Measurements from ENCODE around the gene MYO9B.

MYO9B gene

GRCh38 chr19:17259118-17259780 is 183.7 kb downstream of the MYO9B start:
- Histone ChIP-seq H3K36me3 (ENCODE audit: control insufficient read depth, insufficient read depth, low read length) (peaks cover 4% of the 10 kb centered on the region), H3K4me1 (ENCODE audit: control insufficient read depth, insufficient read depth, low read length, poor library complexity, severe bottlenecking) (peaks cover under 1% of the 10 kb centered on the region), H3K4me3 (ENCODE audit: extremely low read depth, insufficient read depth, low read length, poor library complexity, severe bottlenecking) (no peak overlapping the region), H3K27ac (ENCODE audit: low read depth, low read length, severe bottlenecking) (no peak overlapping the region), H3K9me3 (ENCODE audit: control insufficient read depth, low read length) (no peaks in the 10 kb centered on the region)
- WGBS, 2 experiments (ENCODE audit: insufficient coverage in 2 of 2) = 86 to 91% methylated on average over 7 to 8 of the region's 9 CpGs

GRCh38 chr19:17259934-17260333 is 184.4 kb downstream of the MYO9B start:
- Histone ChIP-seq H3K36me3 (ENCODE audit: control insufficient read depth, insufficient read depth, low read length) (peaks cover 4% of the 10 kb centered on the region), H3K4me1 (ENCODE audit: control insufficient read depth, insufficient read depth, low read length, poor library complexity, severe bottlenecking) (peaks cover 7% of the 10 kb centered on the region), H3K27ac (ENCODE audit: low read depth, low read length, severe bottlenecking) (no peak overlapping the region), H3K4me3 (ENCODE audit: extremely low read depth, insufficient read depth, low read length, poor library complexity, severe bottlenecking) (no peak overlapping the region), H3K9me3 (ENCODE audit: control insufficient read depth, low read length) (no peaks in the 10 kb centered on the region)
- WGBS, 2 experiments (ENCODE audit: insufficient coverage in 2 of 2) = no CpG with 5 or more reads among the region's 1 CpG

- no peak overlapping the region for H3K4me3 ChIP-seq (ENCODE audit: extremely low read depth, insufficient read depth, low read length, poor library complexity, severe bottlenecking)
- 14 to 23% methylated on average over 14 of the region's 15 CpGs for WGBS, 2 experiments (ENCODE audit: insufficient coverage in 2 of 2)
- H3K9me3 ChIP-seq (ENCODE audit: control insufficient read depth, low read length) = no peaks in the 10 kb centered on the region
- peaks cover 4% of the 10 kb centered on the region for H3K36me3 ChIP-seq (ENCODE audit: control insufficient read depth, insufficient read depth, low read length)
- H3K4me1 ChIP-seq (ENCODE audit: control insufficient read depth, insufficient read depth, low read length, poor library complexity, severe bottlenecking) = peaks cover 8% of the 10 kb centered on the region
- no peak overlapping the region for H3K27ac ChIP-seq (ENCODE audit: low read depth, low read length, severe bottlenecking)
These were observed 185.3 kb downstream of the MYO9B start for GRCh38 chr19:17260842-17261325.

GRCh38 chr19:17262557-17262956 is 187.0 kb downstream of the MYO9B start:
- peaks cover 4% of the 10 kb centered on the region for H3K36me3 ChIP-seq (ENCODE audit: control insufficient read depth, insufficient read depth, low read length)
- H3K4me3 ChIP-seq (ENCODE audit: extremely low read depth, insufficient read depth, low read length, poor library complexity, severe bottlenecking) = no peak overlapping the region
- no peaks in the 10 kb centered on the region for H3K9me3 ChIP-seq (ENCODE audit: control insufficient read depth, low read length)
- H3K4me1 ChIP-seq (ENCODE audit: control insufficient read depth, insufficient read depth, low read length, poor library complexity, severe bottlenecking) = peaks cover 8% of the 10 kb centered on the region
- no peak overlapping the region for H3K27ac ChIP-seq (ENCODE audit: low read depth, low read length, severe bottlenecking)
- WGBS, 2 experiments (ENCODE audit: insufficient coverage in 2 of 2) = 85% methylated on average over 13 to 14 of the region's 16 CpGs
